Urothelium cell line (cell line): Measurements from ENCODE around the gene PRKD1.
A peak's percentile ranks its signal among the peaks of the same experiment; 100 is the strongest.

Experiments used
- DNase-seq: peaks from one replicate; pipeline ENCODE4 v3.0.0; 2011; ENCODE audit warnings: low spot score, mixed read lengths
- FAIRE-seq: peaks from 2 replicates; lab custom pipeline; 2011; peaks lifted over from hg19 to GRCh38; lab: Jason Lieb, UNC

PRKD1 gene

GRCh38 chr14:29630566-29631160, 297.0 kb downstream of the PRKD1 start:
- DNase-seq = no peak
- FAIRE-seq = no peak

- DNase-seq (no peak), FAIRE-seq (no peak)
Observed at GRCh38 chr14:29629839-29630238, 297.8 kb downstream of the PRKD1 start.

- FAIRE-seq (no peak), DNase-seq (no peak)
Observed at GRCh38 chr14:29627137-29627536, 300.5 kb downstream of the PRKD1 start.

- DNase-seq (no peak), FAIRE-seq (no peak)
Observed at GRCh38 chr14:29618323-29619067, 309.2 kb downstream of the PRKD1 start.

- no peak for DNase-seq
- no peak for FAIRE-seq
Observed at GRCh38 chr14:29616922-29617321, 310.7 kb downstream of the PRKD1 start.

- no peak for DNase-seq
- FAIRE-seq = no peak
Observed at GRCh38 chr14:29608861-29609260, 318.8 kb downstream of the PRKD1 start.

- FAIRE-seq = no peak
Observed at GRCh38 chr14:29607169-29607568, 320.5 kb downstream of the PRKD1 start.

GRCh38 chr14:29603696-29604095, 324.0 kb downstream of the PRKD1 start:
- no peak for DNase-seq
- FAIRE-seq = no peak

More at GRCh38 chr14:29607169-29607568, 320.5 kb downstream of the PRKD1 start:
- DNase-seq = no peak

GRCh38 chr14:29601616-29602015, 326.0 kb downstream of the PRKD1 start:
- DNase-seq = no peak
- FAIRE-seq = no peak

- DNase-seq = no peak
- no peak for FAIRE-seq
Observed at GRCh38 chr14:29587761-29588470, 339.7 kb downstream of the PRKD1 start.

- DNase-seq = no peak
- no peak for FAIRE-seq
Observed at GRCh38 chr14:29587046-29587445, 340.6 kb downstream of the PRKD1 start.

- DNase-seq = no peak
- no peak for FAIRE-seq
Observed at GRCh38 chr14:29584992-29585391, 342.7 kb downstream of the PRKD1 start.

- no peak for DNase-seq
- no peak for FAIRE-seq
Observed at GRCh38 chr14:29580763-29581162, 346.9 kb downstream of the PRKD1 start.

- FAIRE-seq = no peak
- no peak for DNase-seq
Observed at GRCh38 chr14:29579838-29580237, 347.8 kb downstream of the PRKD1 start.

GRCh38 chr14:29576927-29577326, 350.7 kb downstream of the PRKD1 start:
- DNase-seq (no peak), FAIRE-seq (no peak)

GRCh38 chr14:29569194-29569593, 358.5 kb downstream of the PRKD1 start:
- DNase-seq = no peak
- FAIRE-seq = no peak

- FAIRE-seq = no peak
- DNase-seq = no peak
Observed at GRCh38 chr14:29566194-29566593, 361.5 kb downstream of the PRKD1 start.

GRCh38 chr14:29558516-29558915, 369.1 kb downstream of the PRKD1 start:
- DNase-seq (no peak), FAIRE-seq (no peak)

- no peak for DNase-seq
- no peak for FAIRE-seq
Observed at GRCh38 chr14:29554335-29554734, 373.3 kb downstream of the PRKD1 start.

GRCh38 chr14:29553427-29553826, 374.2 kb downstream of the PRKD1 start:
- DNase-seq (no peak), FAIRE-seq (no peak)

GRCh38 chr14:29548948-29549370, 378.7 kb downstream of the PRKD1 start:
- no peak for FAIRE-seq
- DNase-seq = peak; percentile 60

- DNase-seq (no peak), FAIRE-seq (no peak)
Observed at GRCh38 chr14:29545714-29546113, 381.9 kb downstream of the PRKD1 start.
